NCI-H345 treated with DMSO at 0.1 percent for 48 hours (cell line): ENCODE results near the gene RNF225.
"Not testable (repeated sequence)": the region's sequence is repeated elsewhere in the genome, so short reads cannot be mapped to it uniquely, and the experiment has no call there.

Experiments used
- DNase-seq: peaks from one replicate; lab custom pipeline; 2025; ENCODE audit not compliant: unreplicated experiment; lab: John Stamatoyannopoulos, UW

RNF225 gene

DNA sequence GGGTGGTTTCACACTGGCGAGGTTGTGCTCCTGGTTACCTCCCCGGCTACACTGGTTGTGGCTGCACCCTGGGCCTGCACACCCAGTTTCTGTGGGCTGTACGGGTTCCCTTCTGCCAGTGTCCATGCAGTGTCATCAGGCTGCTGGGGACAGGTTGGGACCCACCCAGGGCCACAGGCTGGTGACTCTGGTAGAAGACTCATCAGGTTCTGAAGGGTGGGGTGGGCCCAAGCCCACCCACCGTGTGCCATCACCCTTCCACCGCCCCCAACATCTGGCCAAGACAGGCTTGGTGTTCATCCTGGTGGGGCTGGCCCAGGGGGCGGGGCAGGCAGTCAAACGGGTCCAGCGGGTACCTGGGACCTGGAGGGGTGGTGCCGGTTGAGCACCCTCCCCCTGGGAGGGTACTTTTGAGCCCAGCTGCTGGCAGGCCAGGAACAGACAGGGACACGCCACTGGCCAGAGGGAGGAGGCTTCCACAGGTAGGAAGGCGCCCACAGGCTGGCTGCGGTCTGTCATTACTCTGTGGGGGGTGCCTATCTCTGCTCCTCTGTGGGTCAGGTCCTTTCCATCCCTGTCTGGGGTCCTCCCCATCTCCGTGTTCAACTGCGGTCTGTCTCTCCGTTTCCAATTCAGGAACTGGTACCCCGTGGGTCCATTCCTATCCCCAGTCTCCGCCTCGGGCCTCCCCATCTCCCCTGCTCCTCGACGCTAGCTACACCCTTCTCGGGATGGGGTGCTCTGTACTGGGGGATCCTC, at the start of gene RNF225:
TSS of gene RNF225 (plus strand) at position 437 of the 759 bp plus-strand sequence. CDS start 434 bp downstream, outside the sequence.
- DNase-seq = no peak

DNA sequence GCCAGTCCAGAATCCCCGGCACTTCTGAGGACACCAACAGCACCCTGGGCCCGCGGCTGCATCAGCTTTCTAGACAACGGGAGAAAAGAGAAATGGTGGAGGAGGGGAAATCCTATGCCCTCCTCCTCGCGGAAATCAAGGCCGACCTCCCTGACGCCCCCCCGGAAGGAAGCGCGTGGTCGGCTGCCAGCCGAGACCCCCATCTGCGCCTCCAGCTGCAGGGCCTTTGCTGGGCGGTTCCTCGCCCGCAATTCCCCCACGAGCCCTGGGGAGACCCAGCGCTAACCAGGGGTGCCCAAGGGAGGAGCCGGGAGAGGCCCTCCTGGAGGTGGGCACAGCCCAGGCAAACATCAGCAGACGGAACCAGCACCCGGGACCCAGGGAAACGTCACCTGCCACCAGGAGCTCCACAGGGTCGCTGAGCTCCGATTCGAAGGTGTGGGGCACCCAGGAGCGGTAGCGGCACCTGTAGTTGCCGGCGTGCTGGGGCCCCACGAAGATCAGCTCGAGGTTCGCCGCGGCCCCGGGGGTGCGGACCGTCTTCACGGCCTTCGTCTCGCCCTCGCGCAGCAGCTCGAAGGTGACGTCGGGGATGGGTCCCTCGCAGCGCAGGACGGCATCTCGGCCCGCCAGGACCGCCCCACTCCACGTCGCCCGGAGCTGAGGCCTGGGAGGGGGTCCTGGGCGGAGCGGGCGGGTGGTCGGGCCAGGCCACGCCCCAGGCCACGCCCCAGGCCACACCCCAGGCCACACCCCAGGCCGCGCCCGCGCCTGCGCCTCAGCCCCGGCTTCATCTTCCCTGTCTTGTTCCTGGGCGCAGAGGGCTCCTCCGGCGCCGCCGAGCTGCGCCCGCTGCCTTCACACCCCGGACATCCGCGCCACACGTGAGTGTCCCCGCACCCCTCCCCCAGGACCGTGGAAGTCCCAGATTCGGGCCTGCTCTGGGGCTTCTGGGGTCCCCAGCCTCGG, 48.2 kb upstream of the RNF225 start:
- peak; percentile 37 for DNase-seq

DNA sequence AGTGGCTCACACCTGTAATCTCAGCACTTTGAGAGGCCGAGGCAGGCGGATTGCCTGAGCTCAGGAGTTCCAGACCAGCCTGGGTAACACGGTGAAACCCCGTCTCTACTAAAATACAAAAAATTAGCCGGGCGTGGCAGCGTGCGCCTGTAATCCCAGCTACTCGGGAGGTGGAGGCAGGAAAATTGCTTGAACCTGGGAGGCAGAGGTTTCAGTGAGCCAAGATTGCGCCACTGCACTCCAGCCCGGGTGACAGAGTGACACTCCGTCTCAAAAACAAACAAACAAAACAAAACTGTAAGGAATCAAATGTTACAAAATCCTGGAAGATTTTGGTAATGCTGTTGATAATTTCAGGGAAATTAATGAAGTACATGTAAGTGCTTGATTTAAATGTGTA, 47.4 kb upstream of the RNF225 start:
- DNase-seq = not testable (repeated sequence)

DNA sequence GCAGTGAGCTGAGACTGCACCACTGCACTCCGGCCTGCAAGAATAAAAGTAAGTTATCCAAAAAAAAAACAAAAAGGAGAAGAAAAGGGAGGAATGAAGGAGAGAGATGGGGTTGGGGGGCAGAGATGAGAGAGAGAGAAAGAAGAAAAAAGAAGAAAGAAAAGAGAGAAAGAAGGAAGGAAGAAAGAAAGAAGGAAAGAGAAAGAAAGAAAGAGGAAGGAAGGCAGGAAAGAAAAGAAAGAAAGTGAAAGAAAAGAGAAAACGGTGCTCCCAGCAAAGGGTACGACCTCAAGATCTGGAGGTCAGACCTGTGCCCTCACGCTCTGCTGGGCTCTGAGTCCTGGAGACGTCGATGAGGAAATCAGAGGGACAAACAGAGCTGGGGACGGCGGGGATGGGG, 45.9 kb upstream of the RNF225 start:
- DNase-seq = no peak

DNA sequence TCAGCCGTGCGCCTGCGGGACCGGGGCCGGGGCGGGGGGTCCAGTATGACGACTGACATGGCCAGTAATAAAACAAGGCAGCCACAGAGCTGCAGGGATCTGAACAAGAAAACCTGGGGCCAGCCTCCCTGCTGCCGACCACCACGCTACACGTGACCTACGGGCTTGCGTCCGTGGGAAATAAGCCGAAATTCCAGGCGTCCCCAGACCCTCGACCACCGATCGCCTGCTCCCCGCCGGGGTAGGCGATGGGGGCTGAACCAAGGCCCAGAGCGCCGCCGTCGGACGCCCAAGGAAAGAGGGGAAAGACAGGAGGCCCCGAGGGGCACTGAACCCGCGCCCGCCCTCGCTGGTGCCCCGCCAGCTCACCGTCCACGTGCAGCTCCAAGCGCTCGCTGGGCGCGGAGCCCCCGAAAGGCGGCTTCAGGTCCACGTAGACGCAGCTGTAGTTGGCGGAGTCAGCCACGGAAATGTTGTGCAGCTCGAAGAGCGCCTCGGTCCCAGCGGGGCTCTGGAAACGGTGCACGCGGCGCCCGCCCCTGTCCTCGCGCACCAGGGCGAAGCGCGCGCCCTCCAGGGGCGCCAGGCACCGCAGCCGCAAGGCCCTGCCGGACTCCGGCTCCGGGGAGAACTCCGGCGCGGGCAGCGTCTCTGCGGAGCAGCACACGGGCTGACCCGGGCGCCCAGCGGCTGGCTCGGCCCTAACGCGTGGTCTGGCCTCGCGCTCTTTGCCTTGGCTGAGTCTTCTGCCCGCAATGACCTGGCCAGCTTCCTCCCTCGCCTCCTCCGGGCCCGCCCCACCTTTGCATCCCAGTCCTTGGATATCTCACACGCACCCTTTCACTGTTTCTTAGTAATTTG, 45.2 kb upstream of the RNF225 start:
- DNase-seq = no peak

DNA sequence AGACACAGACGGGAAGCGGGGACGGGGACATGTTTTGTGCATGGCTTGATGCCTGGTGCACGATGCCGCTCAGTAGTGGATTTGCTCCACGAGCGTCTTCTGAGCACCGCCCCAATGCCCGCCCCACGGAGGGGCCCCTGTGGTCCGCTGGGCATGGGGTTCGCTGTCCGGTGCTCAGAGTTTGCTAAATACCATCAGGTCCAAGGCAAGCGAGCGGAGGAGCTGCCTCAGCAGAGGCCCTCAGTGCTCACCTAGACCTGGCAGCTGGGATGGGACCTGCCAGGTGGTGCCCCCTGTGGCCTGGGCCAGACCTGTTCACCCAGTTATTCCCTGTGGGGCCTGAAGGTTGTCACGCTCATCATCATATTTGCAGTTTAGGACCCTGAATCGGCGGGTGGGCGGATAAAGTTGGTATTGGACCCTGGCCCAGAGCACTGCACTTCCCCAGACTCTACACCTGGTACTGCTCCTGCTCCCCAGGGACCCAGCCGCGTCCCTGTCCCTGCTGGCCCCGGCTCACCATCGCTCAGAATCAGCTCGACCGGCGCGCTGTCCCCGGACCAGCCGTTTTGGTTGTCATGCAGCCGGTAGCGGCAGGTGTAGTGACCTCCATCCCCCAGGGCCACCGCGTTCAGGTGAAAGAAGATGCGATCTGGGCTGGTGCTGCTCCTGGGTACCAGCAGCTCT, 44.4 kb upstream of the RNF225 start:
- DNase-seq = no peak

DNA sequence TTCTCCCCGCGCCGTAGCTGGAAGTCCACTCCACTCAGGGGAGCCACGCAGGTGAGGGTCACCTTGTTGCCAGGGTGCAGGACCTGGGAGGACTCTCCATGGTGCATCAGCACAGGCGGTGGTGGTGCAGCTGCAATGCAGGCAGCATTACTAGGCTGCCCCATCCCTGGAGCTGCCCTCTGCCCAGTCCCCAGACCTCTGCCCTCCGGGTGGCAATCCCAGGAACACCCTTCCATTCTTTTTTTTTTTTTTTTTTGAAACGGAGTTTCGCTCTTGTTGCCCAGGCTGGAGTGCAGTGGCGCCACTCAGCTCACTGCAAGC, 43.9 kb upstream of the RNF225 start:
- no peak for DNase-seq

DNA sequence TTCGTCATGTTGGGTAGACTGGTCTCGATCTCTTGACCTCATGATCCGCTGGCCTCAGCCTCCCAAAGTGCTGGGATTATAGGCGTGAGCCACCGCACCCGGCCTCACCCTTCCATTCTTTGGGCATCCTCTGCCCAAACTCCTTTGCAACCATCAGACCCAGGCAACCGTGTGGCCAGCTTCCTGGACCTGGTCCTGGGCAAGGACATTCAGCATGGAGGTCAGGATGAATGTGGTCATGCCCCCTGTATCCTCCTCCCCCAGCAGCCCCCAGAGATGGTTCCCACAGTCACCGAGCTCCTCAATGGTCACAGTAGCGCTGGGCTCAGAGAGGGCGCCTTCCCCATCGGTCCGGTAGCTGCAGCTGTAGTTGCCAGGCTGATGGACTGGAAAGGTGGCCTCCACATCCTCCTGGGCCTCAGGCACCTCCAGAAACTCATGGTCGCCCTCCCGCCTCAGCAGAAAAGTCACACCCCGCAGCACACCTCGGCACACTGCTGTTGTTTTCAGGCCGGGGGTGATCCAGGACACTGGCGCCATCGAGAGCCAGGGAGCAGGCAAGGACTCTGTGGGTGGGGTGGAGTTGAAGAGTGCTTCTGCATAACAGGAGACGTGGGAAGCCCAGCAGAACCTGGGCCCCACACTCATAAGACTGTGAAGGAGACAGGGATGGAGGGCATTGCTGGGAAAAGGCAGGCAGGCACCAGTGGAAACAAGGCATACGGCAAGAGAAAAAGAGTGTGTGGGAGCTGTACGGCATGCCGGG, 43.3 kb upstream of the RNF225 start:
- DNase-seq = no peak

DNA sequence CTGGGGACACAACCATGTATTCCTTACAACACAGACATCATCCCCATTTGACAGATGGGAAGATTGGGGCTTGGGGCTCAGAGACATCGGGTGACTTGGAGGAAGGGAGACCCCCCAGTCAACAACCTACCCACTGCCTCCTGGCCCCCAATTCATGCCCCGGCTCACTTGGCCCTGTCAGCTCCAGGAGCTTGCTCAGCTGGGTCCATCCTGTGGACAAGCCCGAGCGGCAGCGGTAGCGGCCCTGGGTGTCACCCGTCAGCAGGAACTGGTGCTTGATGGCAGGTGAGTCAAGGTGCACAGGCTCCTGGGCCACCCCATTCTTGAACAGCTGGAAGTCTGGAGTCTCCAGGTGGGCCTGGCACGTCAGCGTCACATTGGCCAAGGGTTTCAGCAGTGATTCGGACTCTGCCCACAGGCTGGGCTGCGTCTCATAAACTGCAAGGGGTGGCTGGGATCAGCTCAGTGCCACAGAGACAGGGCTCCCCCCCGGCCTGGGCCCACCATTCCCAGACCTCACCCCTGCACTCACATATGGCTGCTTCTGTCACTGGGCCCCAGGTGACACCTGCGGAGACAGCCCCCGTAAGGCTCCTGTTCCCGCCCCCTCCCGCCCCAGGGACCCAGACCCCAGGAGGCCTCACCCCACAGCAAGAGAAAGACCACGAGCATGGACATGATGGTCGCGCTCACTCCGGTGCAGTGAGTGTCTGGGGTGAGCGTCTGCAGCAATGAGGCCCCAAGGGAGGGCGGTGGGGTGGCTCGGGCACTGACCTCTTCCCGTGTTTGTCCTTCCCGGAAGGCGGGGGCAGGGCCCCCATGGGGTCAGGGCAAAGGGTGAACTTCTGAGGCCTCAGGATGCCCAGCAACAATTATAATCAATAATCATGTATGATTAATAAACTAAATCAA, 42.4 kb upstream of the RNF225 start, which contains the start of gene A1BG:
TSS of gene A1BG (minus strand) at position 733 of the 912 bp plus-strand sequence. CDS start at position 678, 55 bp downstream.
- no peak for DNase-seq

DNA sequence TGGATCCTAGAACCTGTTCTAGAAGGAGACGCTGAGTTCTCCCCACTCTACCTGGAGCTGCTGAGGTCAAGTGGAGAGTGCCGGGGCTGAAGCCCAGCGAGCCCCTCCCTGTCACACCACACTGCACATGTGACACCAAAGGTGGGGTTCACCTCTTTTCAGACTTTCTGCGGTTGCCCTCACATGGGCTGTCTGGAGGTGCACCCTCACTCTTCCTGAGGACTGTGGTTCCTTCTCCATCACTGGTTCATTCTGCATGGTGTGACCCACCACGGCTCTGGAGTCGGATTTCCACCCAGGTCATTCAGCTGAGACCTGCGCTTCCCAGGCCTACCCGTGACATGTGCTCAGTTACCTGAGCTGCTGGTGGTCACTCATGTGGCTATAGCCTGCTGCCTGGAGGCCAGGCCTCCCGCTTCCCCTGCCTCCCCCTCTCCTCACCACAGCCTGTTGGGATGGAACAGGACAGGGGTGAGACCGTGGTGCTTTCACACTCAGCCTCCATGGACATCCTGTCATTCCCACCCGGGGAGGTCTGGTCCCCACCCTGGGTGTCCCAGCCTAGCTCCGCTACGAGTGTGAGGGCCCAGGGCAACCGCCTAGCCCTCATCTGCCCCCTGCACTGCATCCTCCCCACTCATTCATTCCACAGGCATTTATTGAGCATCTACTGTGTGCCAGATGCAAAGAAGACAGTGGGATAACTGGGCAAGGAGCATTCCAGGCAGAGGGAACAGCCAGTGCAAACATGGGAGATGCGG, 41.6 kb upstream of the RNF225 start:
- no peak for DNase-seq

DNA sequence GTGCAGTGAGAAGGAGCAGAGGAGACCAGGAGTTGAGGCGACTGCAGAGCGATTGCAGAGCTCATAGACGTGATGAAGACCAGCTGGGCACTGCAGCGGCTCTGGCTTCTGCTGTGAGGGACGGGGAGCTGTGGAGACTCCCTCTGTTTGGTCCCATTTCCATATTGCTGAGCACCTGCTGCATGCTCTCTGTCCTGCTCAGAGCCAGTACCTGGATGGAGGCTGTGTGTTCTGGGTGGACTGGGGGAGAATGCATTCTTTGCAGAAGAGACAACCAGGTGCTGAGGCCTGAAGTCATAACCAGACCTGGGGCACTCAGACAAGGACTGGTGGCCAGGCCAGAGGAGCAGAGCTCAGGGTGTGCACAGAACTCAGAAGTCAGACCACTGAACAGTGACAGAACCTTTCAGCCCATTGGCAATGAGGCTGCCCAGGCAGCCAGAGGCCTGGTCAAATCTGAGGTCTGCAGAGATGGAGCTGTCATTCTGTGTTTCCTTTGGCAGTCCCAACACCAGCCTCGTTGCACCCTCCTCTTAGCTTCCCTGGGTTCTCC, 40.9 kb upstream of the RNF225 start:
- DNase-seq = no peak

DNA sequence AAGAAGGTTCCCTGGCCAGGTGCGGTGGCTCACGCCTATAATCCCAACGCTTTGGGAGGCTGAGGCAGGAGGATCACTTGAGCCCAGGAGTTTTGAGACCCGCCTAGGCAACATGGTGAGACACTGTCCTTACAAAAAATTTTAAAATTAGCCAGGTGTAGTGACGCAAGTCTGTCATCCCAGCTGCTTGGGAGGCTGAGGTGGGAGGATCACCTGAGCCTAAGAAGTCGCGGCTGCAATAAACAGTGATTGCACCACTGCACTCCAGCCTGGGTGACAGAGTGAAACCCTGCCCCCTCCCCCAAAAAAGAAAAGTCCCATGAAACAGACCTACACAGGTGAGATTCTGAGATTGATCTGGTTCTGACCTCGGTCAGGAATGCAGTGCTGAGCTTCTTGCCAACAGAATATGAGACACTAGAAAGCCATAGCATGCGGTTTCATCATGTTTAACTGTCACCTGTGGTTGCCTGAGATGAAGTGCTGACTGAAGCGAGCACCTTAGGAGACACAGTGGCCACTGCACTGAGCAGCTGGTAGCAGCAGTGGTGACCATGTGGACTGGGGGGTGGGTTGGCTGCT, 40.1 kb upstream of the RNF225 start:
- no peak for DNase-seq

DNA sequence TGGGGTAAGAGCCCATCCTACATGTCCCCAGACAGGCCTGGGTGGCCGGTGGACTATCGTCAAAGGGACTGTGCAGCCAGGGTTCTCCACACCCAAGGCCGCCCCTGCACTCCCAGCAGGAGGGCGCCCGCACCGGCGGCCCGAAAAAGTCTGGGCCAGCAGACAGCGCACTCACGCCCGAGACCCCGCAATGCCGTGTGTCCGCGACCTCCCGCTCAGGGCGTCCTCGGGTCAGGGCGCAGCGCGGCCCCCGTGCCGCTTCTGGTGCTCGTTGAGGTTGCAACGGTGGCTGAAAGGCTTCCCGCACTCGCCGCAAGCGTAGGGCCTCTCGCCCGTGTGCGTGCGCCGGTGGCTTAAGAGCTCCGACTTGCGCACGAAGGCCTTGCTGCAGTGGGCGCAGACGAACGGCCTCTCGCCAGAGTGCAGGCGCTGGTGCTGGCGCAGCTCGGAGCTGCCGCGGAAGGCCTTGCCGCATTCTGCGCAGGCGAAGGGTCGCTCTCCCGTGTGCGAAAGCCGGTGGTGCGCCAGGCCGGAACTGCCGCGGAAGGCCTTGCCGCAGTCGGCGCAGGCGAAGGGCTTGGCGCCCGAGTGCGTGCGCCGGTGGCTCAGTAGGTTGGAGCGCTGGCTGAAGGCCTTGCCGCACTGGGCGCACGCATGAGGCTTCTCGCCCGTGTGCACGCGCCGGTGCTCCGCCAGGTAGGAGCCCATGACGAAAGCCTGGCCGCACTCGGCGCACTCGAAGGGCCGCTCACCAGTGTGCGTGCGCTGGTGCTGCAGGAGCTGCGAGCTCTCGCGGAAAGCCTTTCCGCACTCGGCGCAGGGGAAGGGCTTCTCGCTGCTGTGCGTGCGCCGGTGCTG, 39.3 kb upstream of the RNF225 start:
- DNase-seq = no peak

DNA sequence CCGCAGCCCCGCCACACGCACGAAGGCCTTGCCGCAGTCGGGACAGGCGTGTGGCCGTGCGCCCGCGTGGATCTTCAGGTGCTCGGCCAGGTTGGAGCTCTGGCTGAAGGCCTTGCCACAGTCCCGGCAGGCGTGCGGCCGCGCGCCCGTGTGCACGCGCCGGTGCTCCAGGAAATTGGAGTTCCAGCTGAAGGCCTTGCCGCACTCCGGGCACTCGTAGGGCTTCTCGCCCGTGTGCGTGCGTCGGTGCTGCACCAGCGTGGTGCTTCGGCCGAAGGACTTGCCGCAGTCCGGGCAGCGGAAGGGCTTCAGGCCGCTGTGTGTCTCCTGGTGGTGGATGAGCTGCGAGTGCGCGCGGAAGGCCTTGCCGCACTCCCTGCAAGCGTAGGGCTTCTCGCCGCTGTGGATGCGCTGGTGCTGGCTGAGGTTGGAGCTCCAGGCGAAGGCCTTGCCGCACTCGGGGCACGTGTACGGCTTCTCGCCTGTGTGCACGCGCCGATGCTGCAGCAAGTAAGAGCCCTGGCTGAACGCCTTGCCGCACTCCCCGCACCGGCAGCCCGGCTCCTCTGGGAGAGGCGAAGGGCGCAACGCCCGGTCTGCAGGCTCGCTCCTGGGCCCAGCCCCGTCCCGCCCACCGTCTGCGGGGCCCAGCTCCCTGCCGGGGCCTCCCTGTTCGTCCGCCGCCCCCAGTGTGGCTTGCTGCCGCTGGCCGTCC, 38.5 kb upstream of the RNF225 start:
- no peak for DNase-seq

DNA sequence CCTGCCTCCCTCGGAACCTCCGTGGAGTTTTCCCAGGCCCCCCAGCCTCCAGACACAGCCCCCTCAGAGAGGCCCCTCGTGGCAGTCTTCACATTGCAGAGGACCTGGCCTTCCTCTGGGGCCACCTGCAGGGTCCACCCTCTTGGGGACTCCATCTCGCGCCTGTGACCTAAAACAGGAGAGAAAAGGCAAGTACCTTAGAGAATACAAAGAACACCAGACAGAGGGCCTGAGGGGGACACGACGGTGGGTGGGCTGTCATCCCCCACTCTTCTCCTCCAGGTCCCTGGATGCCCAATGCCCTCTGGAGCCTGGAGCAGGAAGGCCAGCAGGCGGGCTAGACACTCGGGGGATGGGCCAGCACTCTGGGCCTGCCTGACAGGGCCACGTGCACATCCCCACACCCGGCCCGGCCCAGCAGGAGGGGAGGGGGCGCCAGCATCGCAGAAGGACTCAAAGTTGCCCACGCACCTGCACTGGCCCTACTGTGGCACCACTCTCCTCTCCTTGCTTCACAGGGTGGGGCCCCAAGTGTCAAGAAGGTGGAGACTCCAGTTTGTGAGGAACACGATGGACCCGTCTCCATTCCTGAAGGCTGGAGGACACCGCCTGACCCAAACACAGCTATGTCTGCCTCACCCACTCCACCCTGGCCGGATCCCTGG, 37.8 kb upstream of the RNF225 start:
- DNase-seq = no peak
